DND-41 (cell line): ENCODE data around the gene ATF4.

ENCODE experiments used
- CTCF ChIP-seq: IDR thresholded peaks from 2 replicates; pipeline ENCODE4 v1.5.1; 2012; ENCODE audit warnings: borderline replicate concordance, low read length, moderate library complexity, mild to moderate bottlenecking; ENCODE audit not compliant: poor library complexity, severe bottlenecking; ENCODE audit errors: extremely low read depth
- EZH2 ChIP-seq: IDR thresholded peaks from 3 replicates; pipeline ENCODE4 v1.6.1; 2012; ENCODE audit warnings: borderline replicate concordance, low read depth, mild to moderate bottlenecking, moderate library complexity, low read length, inconsistent platforms; ENCODE audit not compliant: severe bottlenecking

GRCh38 chr22:39488563-39489083, 31.7 kb upstream of the ATF4 start:
- TF ChIP-seq CTCF (no peak), EZH2 (no peak)
